A673 (cell line): ENCODE data around the gene CFAP410.

Source experiments
- EZH2 ChIP-seq: fragments of 200-600 bp; sonication (generic); IDR thresholded peaks from 2 replicates; pipeline ENCODE4 v1.6.1; 2017; ENCODE audit warnings: borderline replicate concordance, low read depth, mild to moderate bottlenecking, mixed read lengths, antibody characterized with exemption, low read length; ENCODE audit not compliant: poor library complexity, severe bottlenecking
- TF ChIP-seq, protein P1 (sequence below): fragments of 300-800, 200-600 bp; sonication (generic); conservative IDR thresholded peaks from 2 replicates; pipeline ENCODE4 v1.5.1; 2017; ENCODE audit warnings: low read depth, mild to moderate bottlenecking, antibody characterized with exemption, low read length, moderate library complexity, mixed read lengths

DNA sequence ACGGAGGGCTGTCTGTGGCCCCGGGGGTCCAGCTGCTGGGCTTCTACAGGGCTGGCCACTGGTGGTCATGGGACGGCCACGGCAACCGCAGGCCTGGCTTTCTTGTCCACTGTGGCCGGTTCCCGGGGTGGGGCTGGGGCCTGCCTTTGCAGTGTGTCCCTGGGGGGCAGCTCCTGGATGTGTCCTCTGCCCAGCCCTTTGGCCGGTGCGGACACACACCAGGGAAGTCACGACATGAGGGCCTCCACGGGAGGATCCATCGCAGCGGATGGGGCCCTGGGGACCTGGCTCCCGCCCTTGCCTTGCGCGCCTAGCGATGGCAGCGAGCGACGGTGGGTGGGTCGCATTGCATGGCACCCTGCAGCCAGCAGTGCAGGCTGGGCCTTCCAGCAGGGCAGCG, 21.3 kb downstream of the CFAP410 start:
- TF ChIP-seq, protein P1, sequence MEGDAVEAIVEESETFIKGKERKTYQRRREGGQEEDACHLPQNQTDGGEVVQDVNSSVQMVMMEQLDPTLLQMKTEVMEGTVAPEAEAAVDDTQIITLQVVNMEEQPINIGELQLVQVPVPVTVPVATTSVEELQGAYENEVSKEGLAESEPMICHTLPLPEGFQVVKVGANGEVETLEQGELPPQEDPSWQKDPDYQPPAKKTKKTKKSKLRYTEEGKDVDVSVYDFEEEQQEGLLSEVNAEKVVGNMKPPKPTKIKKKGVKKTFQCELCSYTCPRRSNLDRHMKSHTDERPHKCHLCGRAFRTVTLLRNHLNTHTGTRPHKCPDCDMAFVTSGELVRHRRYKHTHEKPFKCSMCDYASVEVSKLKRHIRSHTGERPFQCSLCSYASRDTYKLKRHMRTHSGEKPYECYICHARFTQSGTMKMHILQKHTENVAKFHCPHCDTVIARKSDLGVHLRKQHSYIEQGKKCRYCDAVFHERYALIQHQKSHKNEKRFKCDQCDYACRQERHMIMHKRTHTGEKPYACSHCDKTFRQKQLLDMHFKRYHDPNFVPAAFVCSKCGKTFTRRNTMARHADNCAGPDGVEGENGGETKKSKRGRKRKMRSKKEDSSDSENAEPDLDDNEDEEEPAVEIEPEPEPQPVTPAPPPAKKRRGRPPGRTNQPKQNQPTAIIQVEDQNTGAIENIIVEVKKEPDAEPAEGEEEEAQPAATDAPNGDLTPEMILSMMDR: no peak
- TF ChIP-seq EZH2: no peak
